HepG2 (cell line): ENCODE data around the gene MEAK7. TPM values are rescaled to one million over a fixed set of nuclear protein-coding genes. Genes with fewer than 3 reads are reported as not detected.

Experiments
- CEBPG ChIP-seq: IDR thresholded peaks from 2 replicates; pipeline ENCODE4 v1.6.1; 2016
- E2F5 ChIP-seq: sonication (generic); formaldehyde crosslinking; conservative IDR thresholded peaks from 2 replicates; pipeline ENCODE4 v1.4.0; 2020; ENCODE audit warnings: missing genetic modification reagents
- ELF4 ChIP-seq: sonication (generic); formaldehyde crosslinking; IDR thresholded peaks from 2 replicates; pipeline ENCODE4 v1.5.0; 2020; ENCODE audit warnings: missing genetic modification reagents, mild to moderate bottlenecking, moderate library complexity, borderline replicate concordance
- HIVEP1 ChIP-seq: sonication (generic); formaldehyde crosslinking; IDR thresholded peaks from 2 replicates; pipeline ENCODE4 v1.4.0; 2020; ENCODE audit warnings: mild to moderate bottlenecking, missing genetic modification reagents
- HMGA1 ChIP-seq: sonication (generic); formaldehyde crosslinking; conservative IDR thresholded peaks from 2 replicates; pipeline ENCODE4 v1.4.0; 2020; ENCODE audit warnings: missing genetic modification reagents
- MYC ChIP-seq: sonication (generic); formaldehyde crosslinking; IDR thresholded peaks from 2 replicates; pipeline ENCODE4 v1.9.0; 2021; ENCODE audit warnings: missing genetic modification reagents, borderline replicate concordance
- MYNN ChIP-seq: sonication (generic); formaldehyde crosslinking; IDR thresholded peaks from 2 replicates; pipeline ENCODE4 v1.4.0; 2020; ENCODE audit warnings: mild to moderate bottlenecking, low read depth, missing genetic modification reagents
- NBN ChIP-seq: fragments of 450-650 bp; conservative IDR thresholded peaks from 2 replicates; pipeline ENCODE4 v1.6.1; 2017
- NFKBIZ ChIP-seq: IDR thresholded peaks from 2 replicates; pipeline ENCODE4 v1.6.1; 2018; ENCODE audit warnings: missing genetic modification reagents, missing compliant biosample characterization
- PPARG ChIP-seq: conservative IDR thresholded peaks from 2 replicates; pipeline ENCODE4 v1.6.1; 2016; ENCODE audit warnings: missing biosample characterization, missing genetic modification reagents
- SALL1 ChIP-seq: sonication (generic); formaldehyde crosslinking; IDR thresholded peaks from 2 replicates; pipeline ENCODE4 v1.8.0; 2022; ENCODE audit warnings: mild to moderate bottlenecking, missing genetic modification reagents
- SRF ChIP-seq: IDR thresholded peaks from 2 replicates; pipeline ENCODE4 v1.6.1; 2011; ENCODE audit warnings: mild to moderate bottlenecking, low read depth, low read length, moderate library complexity
- SRY ChIP-seq: sonication (generic); formaldehyde crosslinking; IDR thresholded peaks from 2 replicates; pipeline ENCODE4 v1.8.0; 2022; ENCODE audit warnings: mild to moderate bottlenecking, missing genetic modification reagents
- TBX2 ChIP-seq: sonication (generic); formaldehyde crosslinking; IDR thresholded peaks from 2 replicates; pipeline ENCODE4 v1.5.0; 2020; ENCODE audit warnings: missing genetic modification reagents, mild to moderate bottlenecking, borderline replicate concordance
- TFDP2 ChIP-seq: sonication (generic); formaldehyde crosslinking; IDR thresholded peaks from 2 replicates; pipeline ENCODE4 v1.4.0; 2020; ENCODE audit warnings: missing genetic modification reagents
- ZHX2 ChIP-seq, 2 experiments: sonication (generic) in 1 of 2; formaldehyde crosslinking in 1 of 2; IDR thresholded peaks; 2 replicates each; pipeline versions ENCODE4 v1.6.1 to v1.9.0; 2014 to 2022; ENCODE audit warnings: antibody characterized with exemption in 1 of 2, borderline replicate concordance in 1 of 2, inconsistent platforms in 1 of 2, low read depth in 1 of 2, missing genetic modification reagents in 1 of 2
- ZNF230 ChIP-seq: sonication (generic); formaldehyde crosslinking; IDR thresholded peaks from 2 replicates; pipeline ENCODE4 v1.4.0; 2020; ENCODE audit warnings: mild to moderate bottlenecking, missing genetic modification reagents
- ZNF605 ChIP-seq: sonication (generic); formaldehyde crosslinking; IDR thresholded peaks from 2 replicates; pipeline ENCODE4 v1.8.0; 2022; ENCODE audit warnings: mild to moderate bottlenecking, missing genetic modification reagents
- ZNF619 ChIP-seq: sonication (generic); formaldehyde crosslinking; IDR thresholded peaks from 2 replicates; pipeline ENCODE4 v1.4.0; 2020; ENCODE audit warnings: mild to moderate bottlenecking, missing genetic modification reagents
- ZNF782 ChIP-seq: sonication (generic); formaldehyde crosslinking; IDR thresholded peaks from 2 replicates; pipeline ENCODE4 v1.4.0; 2020; ENCODE audit warnings: missing genetic modification reagents, mild to moderate bottlenecking, borderline replicate concordance
- ZSCAN31 ChIP-seq: sonication (generic); formaldehyde crosslinking; IDR thresholded peaks from 2 replicates; pipeline ENCODE4 v1.5.0; 2020; ENCODE audit warnings: low read depth, mild to moderate bottlenecking, missing genetic modification reagents
- polyA plus RNA-seq, 8 experiments: library from polyadenylated mRNA; depleted of rRNA in 3 of 8; stranded (reverse) in 7 of 8; unstranded in 1 of 8; fragments of >200 nt; fragmentation: Illumina TruSeq in 4 of 8; extraction: Trizol in 4 of 8; gene quantifications; 2 replicates each; pipeline versions ENCODE4 v1.2.1 to v1.2.3, GENCODE V29; 2011 to 2016; ENCODE audit warnings: low read depth in 4 of 8, missing spikeins in 1 of 8, mixed read lengths in 1 of 8; ENCODE audit not compliant: insufficient read depth in 1 of 8
- total RNA-seq, 5 experiments: library from RNA; depleted of rRNA; stranded (reverse); fragments of >200 nt; fragmentation: Illumina TruSeq; extraction: Trizol; gene quantifications; 2 replicates each; pipeline ENCODE4 v1.2.3, GENCODE V29; 2016; ENCODE audit warnings: low read depth in 1 of 5

Gene MEAK7
- total and polyA plus RNA-seq, 2 of the 13 experiments (the other 11 are each of a cell fraction or from before 2014, with no cell fraction given): 11.8 to 14.7 TPM

- 0 out of 2 replicates have a peak, but pooled peaks have one; percentile 41 for TF ChIP-seq ZHX2 (IDR thresholded peaks at IDR 0.05; ENCODE audit: low read depth)
- no peak for TF ChIP-seq ZHX2 (CRISPR knock-in tag; IDR thresholded peaks at IDR 0.05; ENCODE audit: borderline replicate concordance)
- no peak for TF ChIP-seq NBN
- 0 out of 2 replicates have a peak, but pooled peaks have one; percentile 14 for TF ChIP-seq TFDP2 (CRISPR knock-in tag)
- TF ChIP-seq CEBPG (CRISPR knock-in tag): peak; percentile 53
- no peak for TF ChIP-seq NFKBIZ (CRISPR knock-in tag)
- peak; percentile 99 for TF ChIP-seq SRF
- no peak for TF ChIP-seq PPARG
- no peak for TF ChIP-seq HIVEP1 (CRISPR knock-in tag)
- 0 out of 2 replicates have a peak, but pooled peaks have one; percentile 67 for TF ChIP-seq ZNF619
- TF ChIP-seq ZNF230 (CRISPR knock-in tag): no peak
- TF ChIP-seq MYNN (CRISPR knock-in tag): 0 out of 2 replicates have a peak, but pooled peaks have one; percentile 44
- TF ChIP-seq SALL1 (CRISPR knock-in tag): peak; percentile 84
- TF ChIP-seq ZNF782: no peak
- no peak for TF ChIP-seq E2F5 (CRISPR knock-in tag)
- TF ChIP-seq ELF4 (CRISPR knock-in tag): no peak
- TF ChIP-seq ZSCAN31 (CRISPR knock-in tag): peak; percentile 76
- 0 out of 2 replicates have a peak, but pooled peaks have one; percentile 56 for TF ChIP-seq ZNF605 (CRISPR knock-in tag)
- no peak; the same call in 1 of the 2 replicates for TF ChIP-seq MYC (CRISPR knock-in tag)
- TF ChIP-seq HMGA1 (CRISPR knock-in tag): no peak
- 0 out of 2 replicates have a peak, but pooled peaks have one; percentile 61 for TF ChIP-seq SRY (CRISPR knock-in tag)
- TF ChIP-seq TBX2: peak; percentile 58; the same call in 1 of the 2 replicates
These were observed 10.7 kb upstream of the MEAK7 start (continued) for GRCh38 chr16:84514874-84515835.
